ENCODE measurements around the gene CYP2W1.

The CYP2W1 gene

DNA sequence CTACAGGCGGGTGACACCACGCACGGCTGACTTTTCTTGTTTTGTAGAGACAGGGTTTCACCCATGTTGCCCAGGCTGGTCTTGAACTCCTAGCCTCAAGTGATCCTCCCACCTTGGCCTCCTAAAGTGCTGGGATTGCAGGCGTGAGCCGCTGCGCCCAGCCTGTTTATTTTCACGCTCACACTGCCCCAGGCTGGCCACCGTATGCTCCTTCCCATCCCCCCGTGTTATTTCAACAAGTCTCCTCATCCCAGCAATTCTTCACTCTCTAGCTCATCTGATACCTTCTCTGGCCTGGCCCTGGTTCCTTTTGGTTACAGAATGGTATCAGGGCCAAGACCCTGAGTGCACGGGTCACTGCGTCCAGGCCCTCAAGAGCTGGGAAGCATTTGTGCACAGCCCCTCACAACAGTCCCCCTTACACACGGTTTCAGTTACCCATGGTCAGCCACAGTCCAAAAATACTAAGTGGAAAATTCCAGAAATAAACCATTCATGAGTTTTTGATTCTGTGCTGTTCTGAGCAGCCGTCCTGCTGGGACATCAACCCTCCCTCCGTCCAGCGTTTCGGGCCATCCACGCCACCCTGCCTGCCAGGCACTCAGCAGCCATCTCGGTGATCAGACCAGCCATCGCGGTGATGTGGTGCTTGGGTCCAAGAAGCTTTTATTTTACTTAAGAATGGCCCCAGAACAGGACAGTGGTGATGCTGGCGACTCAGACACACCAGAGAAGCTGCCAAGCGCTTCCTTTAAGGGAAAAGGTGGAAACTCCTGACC, 16.5 kb upstream of the CYP2W1 start:
- no peak for DNase-seq

- DNase-seq: no peak
Observed at GRCh38 chr7:967361-968082, 15.5 kb upstream of the CYP2W1 start.

DNA sequence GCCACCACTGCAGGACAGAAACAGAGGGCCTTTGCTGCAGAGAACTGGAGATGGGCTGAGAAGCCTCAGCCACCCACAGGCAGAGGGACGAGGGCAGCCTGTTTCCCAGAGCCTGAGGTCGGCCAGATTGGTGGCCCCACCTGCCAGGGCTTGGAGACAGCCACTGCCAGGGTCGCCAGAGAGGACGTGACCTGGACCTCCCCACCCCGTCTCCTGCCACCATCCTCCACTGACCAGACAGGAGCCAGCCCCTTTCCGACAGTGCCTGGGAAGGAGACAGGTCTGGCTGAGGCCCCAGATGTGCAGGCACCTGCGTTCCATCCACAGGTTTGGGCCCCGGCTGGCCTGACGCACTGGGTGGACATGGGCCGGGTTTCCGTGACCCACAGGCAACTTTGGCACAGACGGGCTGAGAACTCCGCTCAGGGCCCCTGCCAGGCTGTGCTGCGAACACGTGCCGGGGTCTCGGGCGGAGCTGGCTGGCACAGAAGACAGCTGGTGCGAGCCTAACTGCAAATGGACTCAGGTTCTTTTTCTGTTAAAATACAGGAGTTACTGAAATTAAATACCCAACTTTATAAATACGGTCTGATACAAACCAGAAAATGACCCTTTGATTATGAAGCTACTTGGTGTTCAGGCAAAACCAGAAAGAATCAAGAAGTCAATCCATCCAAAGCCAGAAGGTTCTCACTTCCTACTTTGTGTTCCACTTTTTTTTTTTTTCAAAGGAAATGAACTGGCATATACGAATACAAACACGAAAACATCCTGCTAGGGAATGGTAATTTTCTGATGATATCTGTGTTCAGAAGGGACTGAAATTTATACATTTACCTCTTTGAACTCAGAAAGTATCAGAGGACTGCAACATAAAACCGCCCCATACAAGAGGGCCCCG, 14.5 kb upstream of the CYP2W1 start:
- DNase-seq: no peak

GRCh38 chr7:969403-969802, 13.6 kb upstream of the CYP2W1 start:
- DNase-seq: no peak

DNA sequence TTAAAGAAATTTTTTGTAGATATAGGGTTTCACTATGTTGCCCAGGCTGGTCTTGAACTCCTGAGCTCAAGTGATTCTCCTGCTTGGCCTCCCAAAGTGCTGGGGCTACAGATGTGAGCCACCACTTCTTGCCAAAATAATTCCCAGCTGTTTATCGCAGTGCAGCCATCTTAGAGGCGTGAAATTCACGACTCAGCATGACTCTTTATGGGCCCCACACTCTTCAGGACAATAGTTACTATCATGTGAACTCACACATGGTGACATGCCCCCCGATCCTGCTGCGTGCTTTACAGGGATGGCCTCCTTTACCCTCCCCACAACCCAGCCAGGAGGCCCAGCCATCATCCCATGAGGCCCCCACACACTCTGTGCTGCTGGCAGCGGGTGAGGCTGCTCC, 12.2 kb upstream of the CYP2W1 start:
- no peak for DNase-seq

DNA sequence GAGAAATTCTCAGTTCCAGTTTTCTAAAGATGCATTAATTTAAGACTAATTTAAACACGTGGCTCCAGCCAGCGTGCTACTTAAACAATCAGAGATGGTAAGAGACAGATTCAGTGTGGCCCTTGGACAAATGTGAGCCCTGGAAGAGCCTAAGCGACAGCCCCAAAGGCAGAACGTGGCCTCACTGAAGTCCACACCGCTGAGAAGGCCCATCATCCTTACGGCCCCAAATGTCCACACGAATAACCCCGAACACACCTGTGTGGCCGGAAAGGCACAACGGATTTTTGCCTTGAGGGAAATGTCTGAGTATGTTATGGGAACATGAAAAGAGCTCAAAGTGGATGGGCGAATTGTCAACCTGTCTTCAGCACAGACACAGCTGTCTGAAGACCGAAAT, 10.9 kb upstream of the CYP2W1 start:
- no peak for DNase-seq

DNA sequence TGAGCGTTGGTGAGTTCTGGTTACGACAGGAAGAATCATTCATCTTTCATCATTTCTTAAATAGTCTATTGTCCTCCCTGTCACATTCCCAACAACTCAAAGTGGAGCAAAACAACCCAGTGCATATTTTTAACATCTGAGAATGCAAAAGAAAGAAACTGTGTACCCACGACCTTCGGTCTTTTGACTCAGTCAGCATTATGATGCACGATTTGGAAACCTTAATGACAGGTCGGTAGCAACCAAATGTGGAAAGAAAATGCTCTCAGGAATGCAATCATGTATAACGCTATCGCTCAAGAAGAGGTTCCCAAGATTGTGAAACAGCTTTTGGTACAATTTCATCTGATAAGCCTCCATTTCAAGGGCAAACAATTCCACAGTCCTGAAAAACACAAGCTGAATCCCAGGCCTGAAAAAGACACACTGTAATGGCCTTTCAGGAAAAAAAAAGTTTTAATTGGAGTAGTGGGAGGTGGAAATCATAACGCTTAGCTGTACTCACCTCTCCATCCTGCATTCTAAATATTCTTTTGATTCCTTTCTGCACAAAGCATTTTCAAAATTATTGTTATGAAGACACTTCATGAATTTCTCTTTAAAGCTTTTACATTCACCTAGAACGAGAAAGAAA, 10.2 kb upstream of the CYP2W1 start:
- DNase-seq: no peak

DNA sequence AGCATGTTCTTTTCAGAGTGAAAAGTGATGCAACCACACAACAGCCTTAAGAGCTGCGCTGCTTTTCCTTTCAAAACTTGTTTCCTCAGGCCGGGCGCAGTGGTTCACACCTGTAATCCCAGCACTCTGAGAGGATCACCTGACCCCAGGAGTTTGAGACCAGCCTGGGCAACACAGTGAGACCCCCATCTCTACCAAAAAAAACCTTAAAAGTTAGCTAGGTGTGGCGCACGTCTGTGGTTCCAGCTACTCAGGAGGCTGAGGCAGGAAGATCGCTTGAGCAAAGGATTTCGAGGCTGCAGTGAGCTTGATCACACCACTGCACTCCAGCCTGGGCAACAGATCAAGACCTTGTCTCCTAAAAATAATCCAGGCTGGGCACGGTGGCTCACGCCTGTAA, 9.7 kb upstream of the CYP2W1 start:
- DNase-seq: no peak

GRCh38 chr7:974172-974571, 8.8 kb upstream of the CYP2W1 start:
- no peak for DNase-seq

DNA sequence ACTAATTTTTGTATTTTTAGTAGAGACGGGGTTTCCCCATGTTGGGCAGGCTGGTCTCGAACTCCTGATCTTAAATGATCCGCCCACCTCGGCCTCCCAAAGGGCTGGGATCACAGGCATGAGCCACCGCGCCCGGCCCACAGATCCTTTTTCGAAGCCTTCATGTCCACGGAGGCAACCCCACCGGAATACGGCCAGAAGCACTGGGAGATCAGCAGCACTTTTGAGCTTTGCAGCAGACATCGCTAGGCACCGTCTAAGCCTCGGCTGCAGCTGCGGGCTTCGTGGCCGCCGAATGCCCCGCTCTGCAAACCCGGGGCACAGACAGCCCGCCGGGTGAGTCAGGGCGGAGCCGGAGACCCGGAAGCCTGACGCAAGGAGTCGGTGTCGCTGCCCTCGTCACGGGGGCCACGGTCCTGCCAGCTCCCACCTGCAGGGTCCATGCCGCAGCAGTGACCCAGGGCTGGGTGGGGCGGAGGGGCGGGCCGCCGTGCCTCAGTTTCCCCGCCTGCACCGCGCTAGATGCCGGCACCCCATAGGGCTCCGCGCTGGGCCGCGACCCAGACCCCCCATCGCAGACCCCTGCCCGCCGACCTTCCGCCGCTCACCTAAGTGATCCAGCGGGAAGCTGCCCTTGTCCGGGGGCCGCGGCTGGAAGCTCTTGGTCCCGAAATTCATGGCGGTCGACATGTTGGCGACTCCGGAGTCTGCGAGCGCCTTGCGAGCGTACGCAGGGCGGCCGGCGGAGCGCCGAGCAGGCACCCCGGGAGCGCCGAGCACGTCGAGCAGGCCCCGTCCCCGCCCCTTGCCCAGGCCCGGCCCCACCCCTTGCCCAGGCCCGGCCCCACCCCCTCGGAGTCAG, 7.9 kb upstream of the CYP2W1 start, which contains the start of gene COX19:
TSS of gene COX19 (minus strand) at position 730 of the 862 bp plus-strand sequence. CDS start at position 690, 40 bp downstream.
- DNase-seq: peak; percentile 91

DNA sequence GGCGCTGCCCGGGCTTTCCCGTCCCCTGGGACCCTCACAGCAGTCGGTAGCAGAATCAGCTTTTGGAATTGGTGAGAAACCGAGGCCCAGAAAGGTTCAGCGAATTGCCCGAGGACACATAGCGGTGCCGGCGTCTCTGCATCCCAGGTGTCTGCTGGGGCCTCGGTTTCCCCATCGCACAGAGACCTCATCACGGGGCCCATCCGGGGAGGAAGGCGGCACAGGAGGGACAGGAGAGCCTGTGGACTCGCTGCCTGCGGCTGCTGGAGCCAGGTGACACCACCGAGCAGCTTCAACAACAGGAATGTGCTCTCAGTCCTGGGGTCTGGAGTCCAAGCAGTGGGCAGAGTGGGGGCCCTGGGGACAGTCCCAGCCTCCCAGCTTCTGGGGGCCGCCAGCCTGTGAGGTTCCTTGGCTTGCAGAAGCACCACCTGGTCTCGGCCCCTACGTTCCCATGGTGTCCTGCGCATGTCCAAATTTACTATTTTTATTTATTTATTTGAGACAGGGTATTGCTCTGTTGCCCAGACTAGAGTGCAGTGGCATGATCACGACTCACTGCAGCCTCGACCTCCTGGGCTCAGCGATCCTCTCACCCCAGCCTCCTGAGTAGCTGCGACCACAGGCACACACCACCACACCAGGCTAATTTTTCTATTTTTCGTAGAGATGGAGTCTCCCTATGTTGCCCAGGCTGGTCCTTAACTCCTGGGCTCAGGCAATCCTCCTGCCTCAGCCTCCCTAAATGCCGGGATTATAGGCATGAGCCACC, 7.1 kb upstream of the CYP2W1 start:
- DNase-seq: no peak

DNA sequence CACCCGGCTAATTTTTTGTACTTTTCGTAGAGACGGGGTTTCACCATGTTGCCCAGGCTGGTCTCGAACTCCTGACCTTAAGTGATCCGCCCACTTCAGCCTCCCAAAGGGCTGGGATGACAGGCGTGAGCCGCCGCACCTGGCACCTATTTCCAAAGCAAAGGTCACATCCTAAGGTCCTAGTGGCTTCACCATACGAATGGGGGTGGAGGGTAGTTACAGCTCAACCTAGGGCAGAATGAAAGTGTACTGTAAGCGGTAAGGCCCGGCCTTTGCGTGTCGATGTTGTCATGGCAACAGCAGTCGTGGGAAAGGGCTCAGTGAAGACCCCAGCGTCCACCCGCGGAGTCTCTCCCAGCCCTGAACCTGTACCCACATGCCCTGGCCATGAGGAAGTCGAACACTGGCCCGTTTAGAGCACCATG, 6.1 kb upstream of the CYP2W1 start:
- no peak for DNase-seq

DNA sequence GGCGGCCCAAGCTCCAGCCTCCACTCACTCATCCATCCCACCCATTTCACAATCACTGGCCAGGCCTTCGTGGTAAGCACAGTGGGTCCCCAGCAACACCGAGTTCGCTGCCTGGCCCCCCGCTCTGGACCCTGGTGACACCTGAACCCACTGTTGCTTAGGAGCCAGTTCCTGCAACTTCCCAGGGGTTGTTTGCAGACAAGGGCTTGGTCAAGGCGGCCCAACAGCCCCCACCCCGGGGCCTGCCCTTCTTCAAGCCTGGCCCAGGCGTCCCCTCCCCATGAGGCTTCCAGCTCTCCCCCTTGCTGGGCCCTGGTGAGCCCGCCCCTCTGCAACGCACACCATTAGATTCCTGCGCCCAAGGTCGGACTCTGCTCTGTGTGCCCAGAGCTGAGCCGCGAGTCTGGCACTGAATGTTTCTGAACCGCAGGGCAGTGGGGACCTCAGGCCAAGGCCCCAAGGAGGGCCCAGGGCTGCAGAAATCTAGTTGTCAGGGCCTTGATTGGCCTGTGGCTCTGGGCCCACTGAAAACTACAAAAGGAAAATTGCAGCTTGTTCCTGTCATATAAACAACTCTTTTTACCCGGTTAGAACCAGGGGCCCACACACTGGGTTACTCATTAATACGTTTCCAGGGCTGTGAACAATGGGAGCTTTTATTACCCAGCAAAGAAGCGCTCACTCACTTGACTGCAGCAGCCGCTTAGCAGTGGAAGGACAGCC, 5.5 kb upstream of the CYP2W1 start:
- DNase-seq: no peak

GRCh38 chr7:978049-978346, 5.0 kb upstream of the CYP2W1 start:
- no peak for DNase-seq

DNA sequence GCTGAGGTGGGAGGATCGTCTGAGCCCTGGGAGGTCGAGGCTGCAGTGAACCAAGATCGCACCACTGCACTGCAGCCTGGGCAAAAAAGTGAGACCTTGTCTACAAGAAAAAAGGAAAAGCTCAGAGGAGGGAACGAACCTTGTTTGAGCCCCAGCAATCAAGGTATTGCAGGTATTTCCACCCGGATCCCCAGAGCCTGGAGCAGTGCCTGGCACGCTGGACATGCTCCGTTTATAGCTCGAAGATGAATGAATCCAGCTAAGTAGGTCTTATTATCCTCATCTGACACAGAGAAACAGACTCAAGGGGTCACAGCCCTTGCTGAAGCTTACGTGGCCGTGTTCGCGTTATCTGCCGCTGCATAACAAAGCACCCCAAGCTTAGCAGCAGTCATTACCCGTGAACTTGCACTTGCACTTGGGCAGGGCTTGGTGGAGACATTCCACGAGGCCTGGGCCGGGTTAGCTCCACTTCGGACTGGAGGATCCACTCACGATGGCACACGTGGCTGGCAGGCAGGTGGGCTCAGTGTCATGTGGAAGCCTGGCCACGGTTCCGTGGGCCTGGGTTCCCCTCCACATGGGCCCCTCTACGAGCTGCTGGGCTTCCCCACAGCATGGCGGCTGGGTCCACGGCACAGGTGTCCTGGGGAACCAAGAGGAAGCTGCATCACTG, 4.4 kb upstream of the CYP2W1 start:
- no peak for DNase-seq

DNA sequence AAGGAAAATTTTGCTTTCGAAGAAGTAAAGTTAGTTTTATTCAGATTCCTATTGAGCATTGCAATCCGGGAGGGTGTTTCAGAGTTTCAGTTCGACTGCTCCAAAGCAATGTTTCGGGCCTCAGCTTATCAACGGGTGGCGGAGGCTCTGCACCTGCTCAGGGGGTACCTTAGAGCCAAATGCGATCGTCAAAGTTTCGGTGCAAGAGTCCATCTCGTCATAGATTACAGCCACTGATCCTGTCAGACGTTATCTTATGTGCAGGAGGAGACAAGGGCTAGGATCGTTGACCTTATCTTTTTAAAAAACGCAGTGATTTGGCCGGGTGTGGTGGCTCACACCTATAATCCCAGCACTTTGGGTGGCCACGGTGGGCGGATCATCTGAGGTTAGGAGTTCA, 3.8 kb upstream of the CYP2W1 start:
- DNase-seq: no peak

GRCh38 chr7:979886-980571, 3.0 kb upstream of the CYP2W1 start:
- DNase-seq: no peak

- DNase-seq: no peak
Observed at GRCh38 chr7:981793-982510, 1.0 kb upstream of the CYP2W1 start.

Measured in NCI-H1105 (cell line).